Thymus (tissue), 11 donors: Measurements from ENCODE around the gene ERGIC1. TPM values are rescaled to one million over a fixed set of nuclear protein-coding genes. Genes with fewer than 3 reads are reported as not detected.
"Not testable (repeated sequence)": the region's sequence is repeated elsewhere in the genome, so short reads cannot be mapped to it uniquely, and the experiment has no call there.

Experiments used
- DNase-seq, 9 donors: peaks; one replicate each; pipeline ENCODE4 v3.0.0-alpha.2; 2013; ENCODE audit warnings: low spot score in 9 of 9, low read depth in 6 of 9, missing footprints in 1 of 9
- H3K27ac ChIP-seq, 2 donors: one replicate each; pipeline ENCODE4 v1.5.1; 2013; ENCODE audit warnings: control low read depth in 1 of 2, low read depth in 1 of 2, low read length in 1 of 2, mild to moderate bottlenecking in 1 of 2, moderate library complexity in 1 of 2
- H3K27me3 ChIP-seq, 2 donors: one replicate each; pipeline ENCODE4 v1.5.1; 2013; ENCODE audit warnings: low read length in 1 of 2; ENCODE audit not compliant: control insufficient read depth in 2 of 2, insufficient read depth in 1 of 2
- H3K36me3 ChIP-seq, 2 donors: one replicate each; pipeline ENCODE4 v1.5.1; 2013; ENCODE audit warnings: low read length in 1 of 2, mild to moderate bottlenecking in 1 of 2, moderate library complexity in 1 of 2; ENCODE audit not compliant: control insufficient read depth in 2 of 2, insufficient read depth in 2 of 2
- H3K4me1 ChIP-seq, 2 donors: one replicate each; pipeline ENCODE4 v1.5.1; 2013; ENCODE audit warnings: low read length in 2 of 2; ENCODE audit not compliant: control insufficient read depth in 2 of 2, insufficient read depth in 2 of 2
- H3K4me3 ChIP-seq, 2 donors: one replicate each; pipeline ENCODE4 v1.5.1; 2013; ENCODE audit warnings: low read length in 2 of 2, control low read depth in 1 of 2, mild to moderate bottlenecking in 1 of 2
- H3K9me3 ChIP-seq, 2 donors: one replicate each; pipeline ENCODE4 v1.5.1; 2013; ENCODE audit warnings: low read length in 1 of 2, mild to moderate bottlenecking in 1 of 2; ENCODE audit not compliant: control insufficient read depth in 2 of 2, insufficient read depth in 1 of 2
- WGBS: extraction: QIAGEN DNeasy Blood & Tissue Kit; methylation state at CpG from one replicate; pipeline ENCODE4 v1.1.7; 2013; 5-methylcytosine and 5-hydroxymethylcytosine counted together
- polyA plus RNA-seq: library from polyadenylated mRNA; stranded (reverse); fragments of 200-250 nt; gene quantifications from one replicate; pipeline ENCODE4 v1.2.3, GENCODE V29; 2013
- total RNA-seq: library from RNA; stranded (reverse); fragments of 120-200 nt; gene quantifications from one replicate; pipeline ENCODE4 v1.2.4, GENCODE V29; 2013
- donor health status: healthy.

ERGIC1 gene
- total and polyA plus RNA-seq, 2 donors = 57.2 to 69.2 TPM

GRCh38 chr5:172896465-172896864 lies 62.4 kb downstream of the ERGIC1 start:
- WGBS = 96% methylated on average over 7 of the region's 7 CpGs
- Histone ChIP-seq H3K27me3 (no peaks in the 10 kb centered on the region), H3K36me3 (peaks cover 65 to 66% of the 10 kb centered on the region in 2 donors), H3K27ac (peak overlapping the region in 1 of 2 donors; percentile 57), H3K4me3 (no peak overlapping the region), H3K4me1 (peaks cover 0 to 18% of the 10 kb centered on the region in 2 donors), H3K9me3 (no peaks in the 10 kb centered on the region)
- no peak for DNase-seq

- not testable (repeated sequence) for H3K9me3 ChIP-seq, H3K27me3 ChIP-seq, H3K4me3 ChIP-seq, DNase-seq
- H3K36me3 ChIP-seq = peaks cover 68 to 70% of the 10 kb centered on the region in 2 donors
- H3K27ac ChIP-seq = peak overlapping the region in 1 of 2 donors; percentile 77
- peaks cover 0 to 18% of the 10 kb centered on the region in 2 donors for H3K4me1 ChIP-seq
- WGBS = 91% methylated on average over 7 of the region's 7 CpGs
These were observed 63.0 kb downstream of the ERGIC1 start for GRCh38 chr5:172897067-172897466.

- DNase-seq = no peak
- WGBS = 88% methylated on average over 16 of the region's 16 CpGs
- Histone ChIP-seq H3K36me3 (peaks cover 70 to 71% of the 10 kb centered on the region in 2 donors), H3K9me3 (no peaks in the 10 kb centered on the region), H3K4me1 (peaks cover 0 to 18% of the 10 kb centered on the region in 2 donors), H3K27ac (peak overlapping the region; percentile 68 to 77), H3K4me3 (no peak overlapping the region), H3K27me3 (no peaks in the 10 kb centered on the region)
These were observed 63.6 kb downstream of the ERGIC1 start for GRCh38 chr5:172897481-172898217.

- no peak overlapping the region for H3K4me3 ChIP-seq
- H3K9me3 ChIP-seq = no peaks in the 10 kb centered on the region
- no peaks in the 10 kb centered on the region for H3K27me3 ChIP-seq
- WGBS = 95% methylated on average over 3 of the region's 3 CpGs
- peaks cover 73 to 74% of the 10 kb centered on the region in 2 donors for H3K36me3 ChIP-seq
- DNase-seq = no peak
- H3K27ac ChIP-seq = peak overlapping the region; percentile 68 to 77
- H3K4me1 ChIP-seq = peaks cover 0 to 18% of the 10 kb centered on the region in 2 donors
These were observed 64.3 kb downstream of the ERGIC1 start for GRCh38 chr5:172898218-172898842.

DNA sequence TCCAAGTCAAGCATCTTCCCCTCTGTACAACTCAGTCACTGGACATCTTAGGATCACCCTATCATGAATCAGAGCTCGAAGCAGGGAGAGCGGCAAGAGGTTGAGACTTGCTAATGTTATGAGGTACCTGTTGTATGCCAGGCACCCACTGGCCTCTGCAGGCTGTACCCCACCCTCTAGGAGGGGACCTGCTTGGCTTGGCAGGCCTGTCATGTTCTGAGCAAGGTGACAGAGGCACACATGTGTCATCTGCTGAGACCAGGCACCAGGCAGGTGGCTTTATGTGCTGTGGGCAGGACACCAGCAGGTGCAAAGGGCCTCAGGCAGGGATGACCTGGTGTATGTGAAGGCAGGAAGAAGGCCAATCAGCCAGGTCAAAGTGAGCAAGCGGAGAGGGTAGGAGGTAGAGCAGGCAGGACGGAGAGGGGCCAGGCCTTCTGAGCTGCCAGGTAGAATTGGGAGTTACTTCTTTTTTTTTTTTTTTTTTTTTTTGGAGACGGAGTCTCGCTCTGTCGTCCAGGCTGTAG lies 64.9 kb downstream of the ERGIC1 start:
- Histone ChIP-seq H3K27me3 (no peaks in the 10 kb centered on the region), H3K4me1 (peaks cover 0 to 18% of the 10 kb centered on the region in 2 donors), H3K27ac (no peak overlapping the region), H3K36me3 (peaks cover 73 to 78% of the 10 kb centered on the region in 2 donors), H3K4me3 (no peak overlapping the region), H3K9me3 (no peaks in the 10 kb centered on the region)
- WGBS = 99% methylated on average over 7 of the region's 7 CpGs
- DNase-seq = no peak

- Histone ChIP-seq H3K9me3 (no peaks in the 10 kb centered on the region), H3K4me3 (no peak overlapping the region), H3K36me3 (peaks cover 75 to 82% of the 10 kb centered on the region in 2 donors), H3K27ac (no peak overlapping the region), H3K27me3 (no peaks in the 10 kb centered on the region), H3K4me1 (peaks cover 0 to 18% of the 10 kb centered on the region in 2 donors)
- WGBS = 99% methylated on average over 7 of the region's 7 CpGs
- DNase-seq = no peak
These were observed 65.4 kb downstream of the ERGIC1 start for GRCh38 chr5:172899436-172899835.

DNA sequence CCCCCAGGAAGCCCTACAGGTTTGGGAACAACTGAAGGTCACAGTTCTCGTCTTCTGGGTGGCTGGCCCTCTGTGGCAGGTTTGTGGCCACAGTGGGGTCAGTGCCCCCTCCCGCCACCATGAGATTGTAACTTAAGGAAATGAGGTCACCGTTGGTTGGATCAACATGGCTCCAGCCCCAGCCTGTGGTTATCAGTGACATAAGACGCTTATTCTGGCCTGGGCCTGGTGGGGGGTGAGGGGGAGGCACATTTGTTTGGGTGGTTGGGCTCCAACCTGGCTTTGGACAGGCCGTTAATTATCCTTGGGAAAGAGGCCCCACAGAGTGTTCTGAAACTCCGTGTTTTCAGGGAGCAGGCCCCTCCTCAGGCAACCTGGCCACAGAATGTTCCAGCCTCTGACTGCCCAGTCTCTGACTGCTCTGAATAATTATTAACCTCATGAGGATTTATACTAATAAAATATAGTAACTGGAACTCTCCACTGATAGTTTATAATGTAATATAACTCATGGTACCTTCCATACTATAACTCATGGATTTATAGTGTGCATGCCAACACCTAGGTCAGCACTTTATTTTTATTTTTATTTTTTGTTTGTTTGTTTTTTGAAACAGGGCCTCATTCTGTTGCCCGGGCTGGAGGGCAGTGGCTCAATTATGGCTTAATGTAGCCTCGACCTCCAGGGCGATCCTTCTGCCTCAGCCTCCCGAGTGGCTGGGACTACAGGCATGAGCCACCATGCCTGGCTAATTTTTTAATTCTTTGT lies 67.1 kb downstream of the ERGIC1 start:
- H3K27ac ChIP-seq = no peak overlapping the region
- no peaks in the 10 kb centered on the region for H3K9me3 ChIP-seq
- DNase-seq = no peak
- peaks cover 0 to 18% of the 10 kb centered on the region in 2 donors for H3K4me1 ChIP-seq
- no peaks in the 10 kb centered on the region for H3K27me3 ChIP-seq
- WGBS = 93% methylated on average over 10 of the region's 10 CpGs
- peaks cover 71 to 84% of the 10 kb centered on the region in 2 donors for H3K36me3 ChIP-seq
- no peak overlapping the region for H3K4me3 ChIP-seq

GRCh38 chr5:172901788-172902496 lies 67.9 kb downstream of the ERGIC1 start:
- H3K4me3 ChIP-seq = no peak overlapping the region
- peaks cover 0 to 13% of the 10 kb centered on the region in 2 donors for H3K4me1 ChIP-seq
- no peaks in the 10 kb centered on the region for H3K9me3 ChIP-seq
- H3K27me3 ChIP-seq = no peaks in the 10 kb centered on the region
- no peak overlapping the region for H3K27ac ChIP-seq
- 97% methylated on average over 9 of the region's 9 CpGs for WGBS
- peaks cover 64 to 78% of the 10 kb centered on the region in 2 donors for H3K36me3 ChIP-seq
- no peak for DNase-seq
